ENCODE measurements around the gene ABCB10. TPM values are rescaled to one million over a fixed set of nuclear protein-coding genes. Genes with fewer than 3 reads are reported as not detected.

ABCB10 gene
- total and polyA plus RNA-seq, 2 donors (not counting 1 experiment from before 2014, with no cell fraction given): 11.3 to 14.9 TPM

DNA sequence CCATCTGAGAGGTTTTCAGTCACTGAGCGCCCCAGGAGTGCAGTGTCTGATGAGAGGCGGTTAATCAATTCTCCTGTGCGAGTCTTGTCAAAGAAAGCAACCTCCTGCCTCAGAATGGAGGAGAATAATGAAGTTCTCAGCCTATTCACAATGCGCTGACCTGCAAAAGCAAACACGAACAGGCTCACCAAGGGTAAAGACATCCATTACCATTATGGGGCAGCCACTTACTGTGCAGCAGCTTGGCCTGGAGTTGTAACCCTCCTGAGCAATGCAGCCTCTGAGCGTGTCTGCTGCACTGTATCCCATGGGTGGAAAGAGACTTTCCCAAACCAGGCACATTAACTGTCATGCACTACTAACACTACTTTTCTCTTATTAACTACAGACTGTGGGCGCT, 11.0 kb downstream of the ABCB10 start:
- no peak overlapping the region for H3K4me2 ChIP-seq (ENCODE audit: extremely low read depth, insufficient read depth, low read length)
- H3K27me3 ChIP-seq (ENCODE audit: control insufficient read depth, insufficient read depth, low read length): no peaks in the 10 kb centered on the region
- no peak overlapping the region for H3K27ac ChIP-seq (ENCODE audit: insufficient read depth, low read length)
- TF ChIP-seq, protein P1, sequence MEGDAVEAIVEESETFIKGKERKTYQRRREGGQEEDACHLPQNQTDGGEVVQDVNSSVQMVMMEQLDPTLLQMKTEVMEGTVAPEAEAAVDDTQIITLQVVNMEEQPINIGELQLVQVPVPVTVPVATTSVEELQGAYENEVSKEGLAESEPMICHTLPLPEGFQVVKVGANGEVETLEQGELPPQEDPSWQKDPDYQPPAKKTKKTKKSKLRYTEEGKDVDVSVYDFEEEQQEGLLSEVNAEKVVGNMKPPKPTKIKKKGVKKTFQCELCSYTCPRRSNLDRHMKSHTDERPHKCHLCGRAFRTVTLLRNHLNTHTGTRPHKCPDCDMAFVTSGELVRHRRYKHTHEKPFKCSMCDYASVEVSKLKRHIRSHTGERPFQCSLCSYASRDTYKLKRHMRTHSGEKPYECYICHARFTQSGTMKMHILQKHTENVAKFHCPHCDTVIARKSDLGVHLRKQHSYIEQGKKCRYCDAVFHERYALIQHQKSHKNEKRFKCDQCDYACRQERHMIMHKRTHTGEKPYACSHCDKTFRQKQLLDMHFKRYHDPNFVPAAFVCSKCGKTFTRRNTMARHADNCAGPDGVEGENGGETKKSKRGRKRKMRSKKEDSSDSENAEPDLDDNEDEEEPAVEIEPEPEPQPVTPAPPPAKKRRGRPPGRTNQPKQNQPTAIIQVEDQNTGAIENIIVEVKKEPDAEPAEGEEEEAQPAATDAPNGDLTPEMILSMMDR (conservative IDR thresholded peaks at IDR 0.05 in 1 of 2, IDR thresholded peaks at IDR 0.05 in 1 of 2; ENCODE audit: low read depth in 1 of 2, low read length in 2 of 2): no peak
- no peak for TF ChIP-seq EZH2 (IDR thresholded peaks at IDR 0.05; ENCODE audit: low read length, missing control alignments)
- peaks cover 3% of the 10 kb centered on the region for H3K36me3 ChIP-seq (ENCODE audit: control insufficient read depth, insufficient read depth, low read length)
- peaks cover 9% of the 10 kb centered on the region for H3K79me2 ChIP-seq (ENCODE audit: control insufficient read depth, insufficient read depth, low read length)
- H3K9me3 ChIP-seq (ENCODE audit: control insufficient read depth, insufficient read depth, low read depth, low read length): no peaks in the 10 kb centered on the region
- no peak overlapping the region for H3K4me3 ChIP-seq (replicated peaks in 1 of 4; ENCODE audit: control extremely low read depth in 1 of 4, insufficient read depth in 1 of 4, low read depth in 3 of 4, low read length in 4 of 4)
- DNase-seq (ENCODE audit: low read depth in 2 of 2): no peak
- H3K4me1 ChIP-seq (ENCODE audit: control insufficient read depth, extremely low read depth, insufficient read depth, low read length): no peaks in the 10 kb centered on the region
- no peaks in the 10 kb centered on the region for H4K20me1 ChIP-seq (ENCODE audit: control insufficient read depth, extremely low read depth, insufficient read depth, low read length)
- no peak overlapping the region for H2AFZ ChIP-seq (ENCODE audit: low read length)
- H3K9ac ChIP-seq (ENCODE audit: insufficient read depth, low read length): no peak overlapping the region

DNA sequence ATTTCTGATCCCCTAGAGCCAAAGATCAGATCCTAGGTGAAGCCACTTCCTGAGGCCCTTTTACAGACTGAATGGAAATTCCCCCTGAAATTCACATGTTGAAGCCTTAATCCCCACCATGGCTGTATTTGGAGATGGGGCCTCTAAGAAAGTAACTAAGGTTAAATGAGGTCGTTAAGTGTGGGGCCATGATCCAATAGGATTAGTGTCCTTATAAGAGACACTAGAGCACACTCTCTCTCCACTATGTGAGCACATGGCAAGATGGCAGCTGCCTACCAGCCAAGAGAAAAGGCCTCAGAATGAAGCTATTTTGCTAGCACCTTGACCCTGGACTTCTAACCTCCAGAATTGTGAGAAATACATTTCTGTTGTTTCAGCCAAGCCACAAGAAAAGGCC, 13.9 kb downstream of the ABCB10 start:
- peaks cover 4% of the 10 kb centered on the region for H3K79me2 ChIP-seq (ENCODE audit: control insufficient read depth, insufficient read depth, low read length)
- no peak overlapping the region for H3K4me3 ChIP-seq (replicated peaks in 1 of 4; ENCODE audit: control extremely low read depth in 1 of 4, insufficient read depth in 1 of 4, low read depth in 3 of 4, low read length in 4 of 4)
- no peaks in the 10 kb centered on the region for H3K9me3 ChIP-seq (ENCODE audit: control insufficient read depth, insufficient read depth, low read depth, low read length)
- no peaks in the 10 kb centered on the region for H4K20me1 ChIP-seq (ENCODE audit: control insufficient read depth, extremely low read depth, insufficient read depth, low read length)
- TF ChIP-seq, protein P1 (conservative IDR thresholded peaks at IDR 0.05 in 1 of 2, IDR thresholded peaks at IDR 0.05 in 1 of 2; ENCODE audit: low read depth in 1 of 2, low read length in 2 of 2): no peak
- TF ChIP-seq EZH2 (IDR thresholded peaks at IDR 0.05; ENCODE audit: low read length, missing control alignments): no peak
- no peaks in the 10 kb centered on the region for H3K27me3 ChIP-seq (ENCODE audit: control insufficient read depth, insufficient read depth, low read length)
- H3K27ac ChIP-seq (ENCODE audit: insufficient read depth, low read length): no peak overlapping the region
- H3K9ac ChIP-seq (ENCODE audit: insufficient read depth, low read length): no peak overlapping the region
- H2AFZ ChIP-seq (ENCODE audit: low read length): no peak overlapping the region
- no peak overlapping the region for H3K4me2 ChIP-seq (ENCODE audit: extremely low read depth, insufficient read depth, low read length)
- H3K36me3 ChIP-seq (ENCODE audit: control insufficient read depth, insufficient read depth, low read length): peaks cover 3% of the 10 kb centered on the region
- H3K4me1 ChIP-seq (ENCODE audit: control insufficient read depth, extremely low read depth, insufficient read depth, low read length): no peaks in the 10 kb centered on the region
- no peak for DNase-seq (ENCODE audit: low read depth in 2 of 2)

DNA sequence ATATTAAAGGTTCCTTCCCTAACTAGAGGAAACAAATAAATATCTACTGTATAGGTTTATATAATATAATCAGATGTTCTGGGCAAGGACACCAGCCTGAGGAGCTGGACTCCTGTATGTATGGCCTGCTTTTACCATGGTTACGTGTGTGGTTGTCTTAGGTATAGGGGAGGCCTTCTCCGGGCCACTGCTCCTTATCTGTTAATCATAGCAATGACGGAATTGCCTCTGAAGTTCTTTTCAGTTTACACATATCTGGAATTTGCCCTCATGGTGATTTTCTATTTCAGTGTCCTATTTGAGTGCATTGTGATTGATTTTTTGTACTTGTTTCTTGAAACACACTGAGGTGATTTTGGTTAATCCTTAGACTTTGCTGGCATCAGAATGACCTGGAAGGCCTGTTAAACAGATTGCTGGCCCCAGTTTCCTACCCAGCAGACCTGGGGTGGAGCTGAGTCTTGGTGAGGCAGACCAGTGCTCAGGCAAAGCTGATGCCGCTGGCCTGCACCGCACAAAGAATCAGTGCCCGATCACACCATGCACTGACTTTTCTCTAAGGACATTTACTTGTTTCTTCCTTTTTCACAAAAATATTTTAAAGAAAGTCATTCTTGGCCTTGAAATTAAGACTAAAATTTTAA, 18.5 kb downstream of the ABCB10 start:
- no peak overlapping the region for H3K27ac ChIP-seq (ENCODE audit: insufficient read depth, low read length)
- H3K36me3 ChIP-seq (ENCODE audit: control insufficient read depth, insufficient read depth, low read length): peaks cover 2% of the 10 kb centered on the region
- H3K79me2 ChIP-seq (ENCODE audit: control insufficient read depth, insufficient read depth, low read length): no peaks in the 10 kb centered on the region
- H3K9ac ChIP-seq (ENCODE audit: insufficient read depth, low read length): no peak overlapping the region
- TF ChIP-seq, protein P1 (conservative IDR thresholded peaks at IDR 0.05 in 1 of 2, IDR thresholded peaks at IDR 0.05 in 1 of 2; ENCODE audit: low read depth in 1 of 2, low read length in 2 of 2): no peak
- TF ChIP-seq EZH2 (IDR thresholded peaks at IDR 0.05; ENCODE audit: low read length, missing control alignments): no peak
- H4K20me1 ChIP-seq (ENCODE audit: control insufficient read depth, extremely low read depth, insufficient read depth, low read length): no peaks in the 10 kb centered on the region
- DNase-seq (ENCODE audit: low read depth in 2 of 2): no peak
- no peaks in the 10 kb centered on the region for H3K9me3 ChIP-seq (ENCODE audit: control insufficient read depth, insufficient read depth, low read depth, low read length)
- no peaks in the 10 kb centered on the region for H3K4me1 ChIP-seq (ENCODE audit: control insufficient read depth, extremely low read depth, insufficient read depth, low read length)
- H3K4me3 ChIP-seq (replicated peaks in 1 of 4; ENCODE audit: control extremely low read depth in 1 of 4, insufficient read depth in 1 of 4, low read depth in 3 of 4, low read length in 4 of 4): no peak overlapping the region
- no peak overlapping the region for H3K4me2 ChIP-seq (ENCODE audit: extremely low read depth, insufficient read depth, low read length)
- no peaks in the 10 kb centered on the region for H3K27me3 ChIP-seq (ENCODE audit: control insufficient read depth, insufficient read depth, low read length)
- no peak overlapping the region for H2AFZ ChIP-seq (ENCODE audit: low read length)

All from fibroblast of lung (primary cell).